Natural killer cell (primary cell): ENCODE results near the gene SHANK3. TPM values are rescaled to one million over a fixed set of nuclear protein-coding genes. Genes with fewer than 3 reads are reported as not detected.

Experiments used
- ATAC-seq, 3 donors: fragments of 150-1000 bp in 2 of 3; fragments of 200-7000 bp in 1 of 3; cut with Tn5 transposase; 1 replicate in 1 of 3; 2 replicates in 2 of 3; pipeline ENCODE4 v1.10.0; 2021; ENCODE audit warnings: mild to moderate bottlenecking in 2 of 3, moderate library complexity in 2 of 3
- DNase-seq, 2 donors: peaks; one replicate each; pipeline versions ENCODE4 v3.0.0 to v3.0.0-alpha.2; 2013 to 2021; ENCODE audit warnings: mixed read lengths in 1 of 2
- H3K27ac ChIP-seq: one replicate; pipeline ENCODE4 v1.5.1; 2013; ENCODE audit warnings: mild to moderate bottlenecking, low read length
- H3K27me3 ChIP-seq: one replicate; pipeline ENCODE4 v1.6.1; 2013; ENCODE audit warnings: low read length; ENCODE audit not compliant: control insufficient read depth, insufficient read depth
- H3K36me3 ChIP-seq: one replicate; pipeline ENCODE4 v1.6.1; 2013; ENCODE audit warnings: low read length; ENCODE audit not compliant: control insufficient read depth, insufficient read depth
- H3K4me1 ChIP-seq: one replicate; pipeline ENCODE4 v1.6.1; 2013; ENCODE audit warnings: low read length; ENCODE audit not compliant: control insufficient read depth, insufficient read depth
- H3K4me3 ChIP-seq: one replicate; pipeline ENCODE4 v1.5.1; 2013; ENCODE audit warnings: low read length
- H3K9me3 ChIP-seq: one replicate; pipeline ENCODE4 v1.6.1; 2013; ENCODE audit warnings: low read length; ENCODE audit not compliant: control insufficient read depth, insufficient read depth
- H3K27ac Mint-ChIP-seq, 2 donors: one replicate each; pipeline ENCODE4 v1.8.0; 2022; ENCODE audit warnings: mild to moderate bottlenecking in 2 of 2, mixed read lengths in 2 of 2, moderate library complexity in 1 of 2
- H3K27me3 Mint-ChIP-seq, 2 donors: one replicate each; pipeline ENCODE4 v1.8.0; 2022; ENCODE audit warnings: low read depth in 2 of 2, mixed read lengths in 2 of 2
- H3K36me3 Mint-ChIP-seq: one replicate; pipeline ENCODE4 v1.8.0; 2022; ENCODE audit warnings: mixed read lengths
- H3K4me1 Mint-ChIP-seq, 2 donors: one replicate each; pipeline ENCODE4 v1.8.0; 2022; ENCODE audit warnings: mixed read lengths in 2 of 2
- H3K4me3 Mint-ChIP-seq: one replicate; pipeline ENCODE4 v1.8.0; 2022; ENCODE audit warnings: mild to moderate bottlenecking, moderate library complexity, mixed read lengths
- H3K9me3 Mint-ChIP-seq, 2 donors: one replicate each; pipeline ENCODE4 v1.8.0; 2022; ENCODE audit warnings: mixed read lengths in 2 of 2
- WGBS: methylation state at CpG from one replicate; pipeline ENCODE4 v1.1.7; 2013; ENCODE audit warnings: missing lambda C conversion rate; ENCODE audit not compliant: insufficient coverage; 5-methylcytosine and 5-hydroxymethylcytosine counted together
- intact Hi-C: fragments of 100-400 bp; cut with micrococcal nuclease; formaldehyde crosslinking; loops from one replicate; pipeline ENCODE4 v1.14.2; 2022
- total RNA-seq, 4 donors: library from RNA; stranded (reverse); fragments of 120-200 nt in 1 of 4; gene quantifications; one replicate each; pipeline versions ENCODE4 v1.2.3 to v1.2.4, GENCODE V29; 2013 to 2022
- TF ChIP-seq, protein P1 (sequence below): fragments of 200-600 bp; IDR thresholded peaks from one replicate; pipeline ENCODE4 v1.8.0; 2022; ENCODE audit warnings: antibody characterized with exemption

SHANK3 gene
- total RNA-seq, 3 donors from 2014 or later (not counting 1 experiment from before 2014, with no cell fraction given): 0.07 TPM; not detected in 2

DNA sequence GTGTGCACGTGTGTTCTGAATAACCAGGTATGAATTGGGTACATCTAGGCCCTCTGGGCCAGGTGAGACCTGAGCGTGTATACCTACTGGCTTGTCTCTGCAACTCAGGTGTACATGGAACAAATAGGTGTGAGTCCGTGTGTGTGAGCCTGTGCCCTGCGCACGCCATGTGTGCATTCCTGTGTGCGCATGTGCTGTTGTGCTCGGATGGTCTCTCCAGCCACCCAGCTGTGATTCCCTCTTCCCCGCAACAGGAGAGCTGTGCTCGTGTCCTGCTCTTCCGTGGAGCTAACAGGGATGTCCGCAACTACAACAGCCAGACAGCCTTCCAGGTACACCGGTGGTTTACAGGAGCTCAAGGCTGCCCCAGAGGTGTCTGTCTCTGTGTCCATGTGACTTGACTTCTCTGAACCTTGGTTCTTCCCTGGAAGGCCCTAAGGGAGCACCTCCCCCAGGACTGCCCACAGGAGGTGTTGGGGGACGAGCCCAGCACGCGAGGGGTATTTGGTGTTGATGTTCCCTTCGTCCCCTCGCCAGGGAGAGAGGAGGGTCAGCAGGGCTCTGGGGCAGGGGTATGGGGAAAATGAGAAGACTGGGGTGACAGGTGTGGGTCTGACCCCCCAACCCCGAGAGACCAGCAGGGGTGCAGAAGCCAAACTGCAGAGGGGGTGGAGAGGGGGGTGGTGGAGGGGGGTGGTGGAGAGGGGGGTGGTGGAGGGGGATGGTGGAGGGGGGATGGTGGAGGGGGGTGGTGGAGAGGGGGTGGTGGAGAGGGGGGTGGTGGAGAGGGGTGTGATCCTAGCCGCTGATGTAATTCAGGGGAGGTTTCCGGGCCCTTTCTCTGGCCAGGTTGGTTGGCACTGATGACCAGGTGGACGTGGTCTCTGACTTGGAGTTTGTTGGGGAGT, 10.7 kb downstream of the SHANK3 start:
- Mint-ChIP-seq H3K9me3 (no peaks in the 10 kb centered on the region), H3K27me3 (peaks cover 6 to 8% of the 10 kb centered on the region in 2 donors), H3K4me1 (peaks cover 0 to 5% of the 10 kb centered on the region in 2 donors), H3K27ac (peak overlapping the region in 1 of 2 donors; percentile 9), H3K36me3 (no peaks in the 10 kb centered on the region), H3K4me3 (no peak overlapping the region)
- no peak for DNase-seq
- Histone ChIP-seq H3K4me1 (peaks cover 5% of the 10 kb centered on the region), H3K27me3 (no peaks in the 10 kb centered on the region), H3K27ac (no peak overlapping the region), H3K36me3 (no peaks in the 10 kb centered on the region), H3K4me3 (no peak overlapping the region), H3K9me3 (no peaks in the 10 kb centered on the region)
- TF ChIP-seq, protein P1, sequence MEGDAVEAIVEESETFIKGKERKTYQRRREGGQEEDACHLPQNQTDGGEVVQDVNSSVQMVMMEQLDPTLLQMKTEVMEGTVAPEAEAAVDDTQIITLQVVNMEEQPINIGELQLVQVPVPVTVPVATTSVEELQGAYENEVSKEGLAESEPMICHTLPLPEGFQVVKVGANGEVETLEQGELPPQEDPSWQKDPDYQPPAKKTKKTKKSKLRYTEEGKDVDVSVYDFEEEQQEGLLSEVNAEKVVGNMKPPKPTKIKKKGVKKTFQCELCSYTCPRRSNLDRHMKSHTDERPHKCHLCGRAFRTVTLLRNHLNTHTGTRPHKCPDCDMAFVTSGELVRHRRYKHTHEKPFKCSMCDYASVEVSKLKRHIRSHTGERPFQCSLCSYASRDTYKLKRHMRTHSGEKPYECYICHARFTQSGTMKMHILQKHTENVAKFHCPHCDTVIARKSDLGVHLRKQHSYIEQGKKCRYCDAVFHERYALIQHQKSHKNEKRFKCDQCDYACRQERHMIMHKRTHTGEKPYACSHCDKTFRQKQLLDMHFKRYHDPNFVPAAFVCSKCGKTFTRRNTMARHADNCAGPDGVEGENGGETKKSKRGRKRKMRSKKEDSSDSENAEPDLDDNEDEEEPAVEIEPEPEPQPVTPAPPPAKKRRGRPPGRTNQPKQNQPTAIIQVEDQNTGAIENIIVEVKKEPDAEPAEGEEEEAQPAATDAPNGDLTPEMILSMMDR: no peak
- ATAC-seq: no peak
- intact Hi-C loops: no loop called here
- 96% methylated on average over 20 of the region's 21 CpGs for WGBS

DNA sequence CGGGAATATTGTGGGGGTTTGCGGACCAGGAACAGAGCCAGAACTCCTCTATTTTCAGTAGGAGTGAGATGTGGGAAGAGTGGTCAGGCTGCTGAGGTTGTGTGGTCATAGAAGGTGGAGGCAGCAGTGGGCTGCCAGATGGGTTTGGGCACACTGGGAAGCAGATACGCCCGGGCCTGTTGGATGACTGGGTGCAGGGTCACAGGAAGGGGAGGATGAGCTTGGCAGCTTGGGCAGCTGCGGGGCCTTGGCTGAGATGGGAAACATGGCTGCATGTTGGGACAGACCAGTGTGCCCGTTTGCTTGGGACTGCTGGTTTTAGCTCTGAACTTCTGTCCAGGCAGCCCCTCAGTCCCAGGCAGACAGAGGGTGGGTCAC, 11.4 kb downstream of the SHANK3 start:
- TF ChIP-seq, protein P1: no peak
- Mint-ChIP-seq H3K36me3 (no peaks in the 10 kb centered on the region), H3K4me1 (peaks cover 0 to 5% of the 10 kb centered on the region in 2 donors), H3K4me3 (no peak overlapping the region), H3K27me3 (peaks cover 6 to 8% of the 10 kb centered on the region in 2 donors), H3K9me3 (no peaks in the 10 kb centered on the region), H3K27ac (no peak overlapping the region)
- Histone ChIP-seq H3K4me1 (peaks cover 5% of the 10 kb centered on the region), H3K27me3 (no peaks in the 10 kb centered on the region), H3K36me3 (no peaks in the 10 kb centered on the region), H3K4me3 (no peak overlapping the region), H3K27ac (no peak overlapping the region), H3K9me3 (no peaks in the 10 kb centered on the region)
- intact Hi-C loops: no loop called here
- no peak for ATAC-seq
- 85% methylated on average over 6 of the region's 6 CpGs for WGBS
- no peak for DNase-seq

DNA sequence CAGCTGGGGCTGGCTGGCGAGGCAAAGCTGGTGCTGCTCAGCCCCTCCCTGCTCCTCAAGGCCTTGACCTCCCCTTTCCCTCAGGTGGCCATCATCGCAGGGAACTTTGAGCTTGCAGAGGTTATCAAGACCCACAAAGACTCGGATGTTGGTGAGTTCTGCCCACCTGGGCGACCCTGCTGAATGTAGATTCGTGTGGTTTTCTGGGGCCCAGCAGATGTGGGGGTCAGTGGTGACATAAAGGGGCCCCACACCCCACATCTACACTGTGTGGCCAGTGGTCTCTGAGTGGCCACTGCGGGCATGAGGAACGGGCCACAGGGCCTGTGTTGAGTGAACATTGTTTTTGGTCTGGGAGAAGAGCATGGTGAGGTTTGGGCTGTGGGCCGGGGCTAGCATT, 11.9 kb downstream of the SHANK3 start:
- Mint-ChIP-seq H3K4me1 (peaks cover 0 to 5% of the 10 kb centered on the region in 2 donors), H3K9me3 (no peaks in the 10 kb centered on the region), H3K36me3 (no peaks in the 10 kb centered on the region), H3K27ac (no peak overlapping the region), H3K27me3 (peaks cover 6 to 8% of the 10 kb centered on the region in 2 donors), H3K4me3 (no peak overlapping the region)
- Histone ChIP-seq H3K27me3 (no peaks in the 10 kb centered on the region), H3K4me3 (no peak overlapping the region), H3K4me1 (peaks cover 5% of the 10 kb centered on the region), H3K36me3 (no peaks in the 10 kb centered on the region), H3K27ac (no peak overlapping the region), H3K9me3 (no peaks in the 10 kb centered on the region)
- intact Hi-C loops: no loop called here
- no peak for ATAC-seq
- no peak for DNase-seq
- WGBS: 83% methylated on average over 8 of the region's 8 CpGs
- TF ChIP-seq, protein P1: no peak
